Femur (tissue), 1 donor: ENCODE data around the gene DNAJC21.
"Not testable (repeated sequence)": the region's sequence is repeated elsewhere in the genome, so short reads cannot be mapped to it uniquely, and the experiment has no call there.

Source experiments
- DNase-seq: peaks from one replicate; pipeline ENCODE4 v3.0.0-alpha.2; 2017

DNAJC21 gene

DNA sequence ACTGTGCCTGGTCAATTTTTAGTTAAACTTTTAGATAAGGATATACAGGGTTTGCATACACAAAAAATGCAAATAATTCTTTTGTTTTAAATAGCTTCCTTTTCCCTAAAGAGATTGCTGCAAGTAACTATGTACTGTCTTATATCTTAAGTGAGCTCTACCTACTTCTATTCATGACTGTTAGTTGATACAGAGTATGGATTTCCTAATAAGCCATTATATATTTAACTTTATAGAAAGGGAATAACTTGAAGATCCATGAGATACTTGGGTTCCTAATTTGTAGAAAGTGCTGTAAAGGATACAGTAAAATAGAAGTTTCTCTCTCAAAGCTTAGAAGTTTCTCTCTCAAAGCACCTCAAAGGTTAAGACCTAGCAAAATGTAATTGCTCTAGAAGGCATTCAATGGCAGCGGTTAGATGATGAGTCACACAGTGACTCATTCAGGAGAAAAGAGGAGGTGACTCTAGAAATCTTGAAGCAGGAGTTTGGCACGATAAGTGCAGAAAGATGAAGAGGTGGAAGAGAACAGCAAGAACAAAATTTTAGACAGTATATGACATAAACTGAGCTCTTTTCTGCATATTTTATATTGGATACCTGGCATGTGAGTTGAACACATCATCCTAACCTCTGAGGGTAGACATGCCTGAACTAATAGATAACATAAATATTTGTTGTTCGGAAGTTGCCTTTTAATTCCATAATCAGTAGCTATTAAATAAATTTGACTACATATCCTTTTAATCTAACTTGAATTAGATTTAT, 5.5 kb upstream of the DNAJC21 start:
- no peak for DNase-seq

DNA sequence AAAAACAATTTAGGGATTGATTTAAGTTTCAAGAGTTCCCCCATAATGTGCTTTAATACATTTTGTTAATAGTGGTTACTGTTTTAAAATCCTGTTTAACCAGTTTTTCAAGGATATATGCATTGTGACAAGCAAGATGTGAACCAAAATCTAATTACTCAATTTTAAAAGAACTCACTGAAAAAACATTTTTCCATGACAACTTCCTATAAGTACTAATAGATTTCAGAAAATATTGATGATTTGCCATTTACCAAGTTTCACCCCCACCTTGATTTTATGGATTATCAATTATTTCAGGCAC, 4.9 kb upstream of the DNAJC21 start:
- no peak for DNase-seq

GRCh38 chr5:34926318-34926888, 3.0 kb upstream of the DNAJC21 start:
- DNase-seq = no peak

- DNase-seq = no peak
Observed at GRCh38 chr5:34927785-34928184, 1.6 kb upstream of the DNAJC21 start.

GRCh38 chr5:34928267-34928666, 1.1 kb upstream of the DNAJC21 start:
- no peak for DNase-seq

DNA sequence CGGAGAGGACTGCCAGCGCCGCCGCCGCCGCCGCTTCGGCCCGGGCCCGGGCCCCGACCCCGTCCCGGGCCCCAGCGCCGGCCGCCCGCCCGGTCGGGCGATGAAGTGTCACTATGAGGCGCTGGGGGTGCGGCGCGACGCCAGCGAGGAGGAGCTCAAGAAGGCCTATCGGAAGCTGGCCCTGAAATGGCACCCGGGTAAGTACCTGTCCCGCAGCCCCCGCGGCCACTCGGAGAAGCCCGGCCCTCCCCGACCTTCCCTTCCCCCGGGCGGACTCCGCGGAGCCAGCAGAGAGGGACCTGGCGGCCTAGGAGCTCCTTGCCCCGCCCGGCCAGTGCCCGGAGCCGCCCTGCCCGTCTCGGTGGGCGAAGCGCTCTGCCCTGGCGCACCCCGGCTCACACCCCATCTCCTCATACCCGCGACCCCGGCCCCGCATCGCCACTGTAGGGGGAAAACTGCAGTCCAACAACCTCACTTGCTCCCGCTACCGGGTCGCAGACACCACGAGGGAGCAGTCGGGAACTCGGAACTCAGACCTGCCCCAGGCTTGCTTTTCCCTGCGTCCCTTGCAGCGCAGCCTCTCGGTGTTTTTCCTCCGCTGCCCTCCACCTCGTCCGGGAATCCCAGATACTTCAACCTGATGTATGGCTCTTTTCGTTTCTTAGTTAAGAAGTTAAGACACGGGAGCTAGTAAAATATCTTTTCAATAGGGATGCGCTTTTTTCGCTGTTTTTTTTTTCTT, 532 bp downstream of the DNAJC21 start:
- peak; percentile 90 for DNase-seq

- DNase-seq = no peak
Observed at GRCh38 chr5:34930462-34930844, 1.1 kb downstream of the DNAJC21 start.

GRCh38 chr5:34930870-34931269, 1.5 kb downstream of the DNAJC21 start:
- no peak for DNase-seq

DNA sequence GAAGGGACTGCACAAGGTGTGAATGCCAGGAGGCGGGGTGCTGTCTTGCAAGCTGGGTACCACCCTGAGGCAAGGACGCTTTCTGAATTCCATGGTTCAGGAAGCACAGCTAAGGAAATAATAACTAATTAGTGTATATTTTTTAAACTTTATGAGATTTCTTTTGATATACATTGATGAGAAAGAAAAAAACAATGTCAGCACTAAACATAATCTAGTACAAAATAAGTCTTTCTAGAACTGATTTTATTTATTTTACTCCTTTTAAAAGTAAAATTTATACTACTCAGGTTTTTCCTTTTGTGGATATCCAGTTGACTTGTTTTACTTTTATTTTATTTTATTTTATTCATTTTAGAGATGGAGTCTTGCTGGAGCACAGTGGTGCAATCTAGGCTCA, 3.6 kb downstream of the DNAJC21 start:
- DNase-seq = no peak

DNA sequence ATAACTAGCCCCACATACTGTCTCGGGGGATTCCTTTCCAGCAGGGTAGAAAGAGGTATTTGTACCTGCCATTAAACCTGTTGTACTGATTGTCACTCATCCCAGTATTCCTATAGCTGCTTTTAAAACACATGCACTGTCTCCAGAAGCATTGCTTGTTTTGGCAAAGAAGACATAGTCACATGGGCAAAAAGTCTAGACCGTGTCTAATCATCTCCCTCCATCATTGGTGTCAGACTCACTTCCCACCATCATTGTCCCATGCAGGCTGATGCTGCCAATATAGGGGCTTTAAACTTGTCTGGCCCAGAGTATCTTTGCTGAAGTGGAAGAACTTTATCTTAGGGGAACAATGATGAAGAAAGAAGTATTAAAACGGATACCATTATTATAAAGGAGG, 12.6 kb downstream of the DNAJC21 start:
- DNase-seq = no peak

GRCh38 chr5:34944044-34944443, 14.7 kb downstream of the DNAJC21 start:
- no peak for DNase-seq

GRCh38 chr5:34944460-34945047, 15.2 kb downstream of the DNAJC21 start:
- no peak for DNase-seq

DNA sequence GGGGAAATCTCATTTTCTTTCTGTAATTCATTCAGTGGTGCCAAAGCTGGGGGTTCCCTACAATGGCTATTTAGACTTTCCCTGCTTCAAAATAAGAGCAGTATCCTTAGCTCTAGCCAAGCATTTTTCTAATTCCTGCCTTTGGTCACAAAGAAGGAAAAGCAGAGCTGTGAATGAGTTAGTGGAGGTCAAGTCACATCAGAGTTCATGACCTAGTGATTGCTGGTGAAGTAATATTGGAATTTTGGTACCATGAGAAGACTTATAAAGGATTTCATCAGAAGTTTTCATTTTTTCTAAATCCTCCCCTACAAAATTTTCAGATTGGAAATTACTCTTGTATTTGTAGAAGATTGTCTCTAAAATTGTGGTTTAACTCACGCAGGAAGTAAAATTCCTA, 28.0 kb downstream of the DNAJC21 start:
- DNase-seq = no peak

DNA sequence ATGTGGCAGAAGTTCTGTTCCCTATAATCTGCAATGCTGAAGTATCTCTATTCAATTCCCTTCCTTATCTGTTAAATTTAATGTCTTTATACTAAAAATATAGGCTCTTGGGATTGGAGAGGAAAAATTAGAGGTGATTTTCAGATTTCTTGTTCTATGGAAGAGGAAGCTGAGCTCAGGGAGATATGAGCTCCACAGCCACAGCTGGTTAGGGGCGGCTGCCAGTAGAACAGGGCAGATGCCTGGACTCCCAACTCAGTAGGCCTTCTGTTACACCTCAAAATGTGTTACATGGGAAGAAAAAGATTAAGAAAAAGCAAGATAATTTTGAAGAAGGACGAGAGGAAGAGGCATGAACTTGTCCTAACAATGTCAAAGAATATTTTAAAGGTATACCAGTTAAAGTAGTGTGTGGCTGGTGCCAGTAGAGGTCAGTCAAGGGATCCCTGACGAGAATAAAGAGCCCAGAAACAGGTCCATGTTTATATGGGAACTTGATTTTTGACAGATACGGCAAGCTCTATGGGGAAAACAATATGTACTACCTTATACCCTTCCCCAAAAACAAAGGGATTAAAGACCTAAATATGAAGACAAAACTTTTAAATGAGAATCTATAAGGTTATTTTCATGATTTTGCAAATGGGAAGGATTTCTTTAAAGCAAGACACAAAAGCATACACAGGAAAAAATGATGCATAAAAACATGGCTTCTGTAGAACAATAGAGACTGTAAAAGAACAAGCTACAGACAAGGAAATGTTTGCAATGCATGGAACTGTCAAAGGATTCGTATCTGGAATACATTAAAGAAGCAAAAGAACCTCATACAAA, 28.7 kb downstream of the DNAJC21 start:
- DNase-seq = no peak

DNA sequence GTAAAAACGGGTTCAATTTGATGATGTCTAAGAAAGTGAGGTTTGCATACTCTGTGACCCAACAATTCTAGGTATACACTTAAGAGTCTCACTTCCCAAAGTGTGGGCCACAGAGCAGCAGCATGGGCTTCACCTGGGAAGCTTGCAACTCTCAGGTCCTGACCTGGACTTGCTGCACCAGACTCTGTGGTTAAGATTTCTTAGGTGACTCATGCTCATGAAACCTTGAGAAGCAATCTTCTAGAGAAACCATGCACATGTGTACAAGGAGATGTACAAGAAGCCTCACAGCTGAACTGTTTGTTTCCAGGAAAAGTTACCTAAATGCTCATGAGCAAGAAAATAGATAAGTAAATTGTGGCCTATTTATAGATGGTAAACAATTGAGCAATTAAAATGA, 30.0 kb downstream of the DNAJC21 start:
- no peak for DNase-seq

- no peak for DNase-seq
Observed at GRCh38 chr5:34967540-34967939, 38.2 kb downstream of the DNAJC21 start.

- no peak for DNase-seq
Observed at GRCh38 chr5:34968258-34968657, 38.9 kb downstream of the DNAJC21 start.

GRCh38 chr5:34970552-34970951, 41.2 kb downstream of the DNAJC21 start:
- no peak for DNase-seq

- DNase-seq = not testable (repeated sequence)
Observed at GRCh38 chr5:34971655-34972054, 42.3 kb downstream of the DNAJC21 start.

DNA sequence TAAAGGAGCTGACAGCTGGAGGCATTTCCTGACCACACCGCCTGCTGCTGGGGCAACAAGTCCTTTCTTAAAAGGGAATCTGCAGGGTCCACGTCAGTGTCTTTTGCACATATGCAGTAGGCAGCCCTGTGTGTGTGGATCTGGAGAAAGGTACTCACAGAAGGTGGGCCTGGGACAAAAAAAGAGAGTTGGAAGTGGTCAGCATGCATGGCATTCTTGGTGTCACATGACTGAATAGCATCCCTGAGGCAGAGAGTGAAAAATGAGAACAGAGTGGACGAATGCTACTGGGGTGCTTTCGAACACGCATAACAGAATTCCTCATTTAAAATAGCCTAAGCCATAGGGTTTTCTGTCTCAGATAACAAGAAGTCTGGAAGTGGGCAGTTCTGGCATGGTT, 47.0 kb downstream of the DNAJC21 start:
- no peak for DNase-seq

GRCh38 chr5:34977934-34978613, 48.7 kb downstream of the DNAJC21 start:
- no peak for DNase-seq

- no peak for DNase-seq
Observed at GRCh38 chr5:34978681-34979080, 49.3 kb downstream of the DNAJC21 start.
